H1 (cell line): ENCODE measurements around the gene CETN1. TPM values are rescaled to one million over a fixed set of nuclear protein-coding genes. Genes with fewer than 3 reads are reported as not detected.

Experiments
- CTCF ChIA-PET: fragments of 300-600 bp; sonication (Branson Sonifier 250); formaldehyde crosslinking; loops from one replicate; lab custom pipeline; 2021; ENCODE audit not compliant: partially characterized antibody; lab: Charles Lee
- POLR2A ChIA-PET: fragments of 300-600 bp; sonication (Branson Sonifier 250); formaldehyde crosslinking; loops from one replicate; lab custom pipeline; 2021; ENCODE audit warnings: inconsistent platforms; ENCODE audit not compliant: partially characterized antibody; lab: Charles Lee
- DNase-seq, 2 experiments: peaks; one replicate each; pipeline versions ENCODE4 v3.0.0 to v3.0.0-alpha.2; 2010 to 2022; ENCODE audit warnings: low spot score in 2 of 2, low read depth in 1 of 2, mixed read lengths in 1 of 2
- FAIRE-seq: peaks from 2 replicates; lab custom pipeline; 2011; peaks lifted over from hg19 to GRCh38; lab: Jason Lieb, UNC
- H2AFZ ChIP-seq: 2 replicates; pipeline ENCODE4 v1.8.1; 2012; ENCODE audit warnings: low read length, inconsistent platforms
- H2AK5ac ChIP-seq: 2 replicates; pipeline ENCODE4 v1.6.1; 2013; ENCODE audit warnings: low read depth, low read length
- H2BK120ac ChIP-seq: replicated peaks from 2 replicates; pipeline ENCODE3; 2013; ENCODE audit warnings: low read depth, low read length, inconsistent platforms
- H2BK12ac ChIP-seq: 2 replicates; pipeline ENCODE4 v1.6.1; 2013; ENCODE audit warnings: low read depth, low read length
- H2BK15ac ChIP-seq: 2 replicates; pipeline ENCODE4 v1.6.1; 2013; ENCODE audit warnings: low read length
- H2BK20ac ChIP-seq: 2 replicates; pipeline ENCODE4 v1.6.1; 2013; ENCODE audit warnings: low read length
- H2BK5ac ChIP-seq: 2 replicates; pipeline ENCODE4 v1.6.1; 2013; ENCODE audit warnings: low read depth, low read length
- H3K14ac ChIP-seq: 2 replicates; pipeline ENCODE4 v1.6.1; 2013; ENCODE audit warnings: inconsistent platforms; ENCODE audit not compliant: insufficient read length
- H3K18ac ChIP-seq: 2 replicates; pipeline ENCODE4 v1.6.1; 2013; ENCODE audit warnings: low read length; ENCODE audit errors: extremely low read depth
- H3K23ac ChIP-seq: 2 replicates; pipeline ENCODE4 v1.6.1; 2013; ENCODE audit warnings: inconsistent platforms; ENCODE audit not compliant: insufficient read length
- H3K23me2 ChIP-seq: 2 replicates; pipeline ENCODE4 v1.6.1; 2013; ENCODE audit warnings: low read depth, low read length
- H3K27ac ChIP-seq: 2 replicates; pipeline ENCODE4 v1.6.1; 2011; ENCODE audit warnings: low read depth, low read length, inconsistent platforms
- H3K27me3 ChIP-seq, 4 experiments: replicated peaks in 1 of 4; 1 replicate in 1 of 4; 2 replicates in 3 of 4; pipeline versions ENCODE4 v1.6.1 to v1.8.1; 2011 to 2013; ENCODE audit warnings: low read length in 3 of 4, mild to moderate bottlenecking in 3 of 4, inconsistent platforms in 2 of 4, mixed read lengths in 2 of 4, moderate library complexity in 1 of 4; ENCODE audit not compliant: control insufficient read depth in 3 of 4, insufficient read depth in 3 of 4; ENCODE audit errors: extremely low read depth in 1 of 4
- H3K36me3 ChIP-seq, 4 experiments: 2 replicates each; pipeline versions ENCODE4 v1.6.1 to v1.8.1; 2011 to 2013; ENCODE audit warnings: mild to moderate bottlenecking in 4 of 4, low read length in 3 of 4, moderate library complexity in 2 of 4, control low read depth in 1 of 4, inconsistent platforms in 1 of 4; ENCODE audit not compliant: insufficient read depth in 4 of 4, control insufficient read depth in 2 of 4
- H3K4ac ChIP-seq: replicated peaks from 2 replicates; pipeline ENCODE3; 2013; ENCODE audit warnings: low read length, low read depth, mixed read lengths, inconsistent platforms; ENCODE audit not compliant: insufficient read length
- H3K4me1 ChIP-seq, 4 experiments: replicated peaks in 1 of 4; 1 replicate in 1 of 4; 2 replicates in 3 of 4; pipeline versions ENCODE4 v1.6.1 to v1.8.1; 2011 to 2013; ENCODE audit warnings: low read length in 3 of 4, inconsistent platforms in 2 of 4, mixed read lengths in 1 of 4; ENCODE audit not compliant: insufficient read depth in 4 of 4, control insufficient read depth in 3 of 4
- H3K4me2 ChIP-seq, 2 experiments: 2 replicates each; pipeline versions ENCODE4 v1.6.1 to v1.8.1; 2011 to 2013; ENCODE audit warnings: low read depth in 2 of 2, low read length in 2 of 2, control low read depth in 1 of 2, inconsistent platforms in 1 of 2, mild to moderate bottlenecking in 1 of 2; ENCODE audit not compliant: insufficient read depth in 1 of 2
- H3K4me3 ChIP-seq, 4 experiments: fragments of 200-600, 300-600 bp in 1 of 4; sonication (generic), shearing (Covaris generic), sonication (Bioruptor Twin) in 1 of 4; 2 replicates each; pipeline versions ENCODE4 v1.5.1 to v1.8.1; 2011 to 2016; ENCODE audit warnings: low read length in 4 of 4, low read depth in 3 of 4, control low read depth in 2 of 4, inconsistent platforms in 2 of 4, mild to moderate bottlenecking in 2 of 4, mixed read lengths in 1 of 4, moderate library complexity in 1 of 4; ENCODE audit not compliant: insufficient read depth in 2 of 4; ENCODE audit errors: extremely low read depth in 1 of 4
- H3K56ac ChIP-seq: replicated peaks from 2 replicates; pipeline ENCODE3; 2013; ENCODE audit warnings: low read depth, mild to moderate bottlenecking, mixed read lengths, low read length, inconsistent platforms; ENCODE audit not compliant: insufficient read length
- H3K79me1 ChIP-seq: 2 replicates; pipeline ENCODE4 v1.6.1; 2013; ENCODE audit warnings: low read depth, low read length, control low read depth
- H3K79me2 ChIP-seq, 2 experiments: 2 replicates each; pipeline versions ENCODE4 v1.6.1 to v1.8.1; 2012 to 2013; ENCODE audit warnings: low read length in 2 of 2, mild to moderate bottlenecking in 2 of 2, inconsistent platforms in 1 of 2; ENCODE audit not compliant: insufficient read depth in 2 of 2, control insufficient read depth in 1 of 2
- H3K9ac ChIP-seq, 4 experiments: replicated peaks in 1 of 4; 1 replicate in 1 of 4; 2 replicates in 3 of 4; pipeline versions ENCODE4 v1.6.1 to v1.8.1; 2011 to 2013; ENCODE audit warnings: low read depth in 3 of 4, low read length in 3 of 4, control low read depth in 2 of 4, mild to moderate bottlenecking in 2 of 4, moderate library complexity in 2 of 4, inconsistent platforms in 1 of 4; ENCODE audit errors: extremely low read depth in 1 of 4
- H3K9me3 ChIP-seq, 2 experiments: 2 replicates each; pipeline versions ENCODE4 v1.6.1 to v1.8.1; 2012 to 2013; ENCODE audit warnings: mild to moderate bottlenecking in 2 of 2, moderate library complexity in 2 of 2, control low read depth in 1 of 2, inconsistent platforms in 1 of 2, low read depth in 1 of 2, low read length in 1 of 2, mixed read lengths in 1 of 2; ENCODE audit not compliant: insufficient read depth in 2 of 2
- H4K20me1 ChIP-seq, 2 experiments: replicated peaks in 1 of 2; 2 replicates each; pipeline versions ENCODE3 to v1.8.1; 2011 to 2013; ENCODE audit warnings: inconsistent platforms in 2 of 2, low read length in 2 of 2, mild to moderate bottlenecking in 1 of 2; ENCODE audit not compliant: insufficient read depth in 2 of 2, control insufficient read depth in 1 of 2
- H4K5ac ChIP-seq: 2 replicates; pipeline ENCODE4 v1.6.1; 2013; ENCODE audit warnings: low read length, low read depth, mixed read lengths, inconsistent platforms; ENCODE audit not compliant: insufficient read length
- H4K8ac ChIP-seq: 2 replicates; pipeline ENCODE4 v1.8.0; 2013; ENCODE audit warnings: mild to moderate bottlenecking, moderate library complexity, low read length, inconsistent platforms; ENCODE audit not compliant: insufficient read depth; ENCODE audit errors: extremely low read depth
- H4K91ac ChIP-seq: replicated peaks from 2 replicates; pipeline ENCODE3; 2013; ENCODE audit warnings: low read length, mixed read lengths, inconsistent platforms; ENCODE audit not compliant: insufficient read length
- ATF3 ChIP-seq: IDR thresholded peaks from 2 replicates; pipeline ENCODE4 v1.6.1; 2011; ENCODE audit warnings: low read depth, mild to moderate bottlenecking, low read length; ENCODE audit not compliant: insufficient read depth
- BACH1 ChIP-seq: IDR thresholded peaks from 2 replicates; pipeline ENCODE4 v1.6.1; 2012; ENCODE audit warnings: low read length, improper control_type of control experiment
- CHD1 ChIP-seq: IDR thresholded peaks from 2 replicates; pipeline ENCODE4 v1.6.1; 2012; ENCODE audit warnings: low read depth, low read length, improper control_type of control experiment
- CHD2 ChIP-seq: IDR thresholded peaks from 2 replicates; pipeline ENCODE4 v1.6.1; 2012; ENCODE audit warnings: low read length, improper control_type of control experiment
- EZH2 ChIP-seq: fragments of 200-600 bp; sonication (generic); IDR thresholded peaks from 2 replicates; pipeline ENCODE4 v1.7.1; 2012; ENCODE audit warnings: low read depth, mild to moderate bottlenecking, moderate library complexity, low read length, inconsistent platforms; ENCODE audit not compliant: severe bottlenecking
- JUN ChIP-seq: IDR thresholded peaks from 2 replicates; pipeline ENCODE4 v1.6.1; 2011; ENCODE audit warnings: low read depth, mild to moderate bottlenecking, improper control_type of control experiment, low read length
- KDM4A ChIP-seq: IDR thresholded peaks from one replicate; pipeline ENCODE4 v1.7.1; 2012; ENCODE audit warnings: low read depth, mild to moderate bottlenecking, moderate library complexity, low read length, inconsistent platforms; ENCODE audit not compliant: severe bottlenecking
- NRF1 ChIP-seq: IDR thresholded peaks from 2 replicates; pipeline ENCODE4 v1.6.1; 2011; ENCODE audit warnings: mild to moderate bottlenecking, low read depth, low read length, improper control_type of control experiment
- SAP30 ChIP-seq: fragments of 300-600 bp; sonication (generic); IDR thresholded peaks from 2 replicates; pipeline ENCODE4 v1.7.1; 2012; ENCODE audit warnings: low read length, moderate library complexity, mild to moderate bottlenecking, inconsistent platforms; ENCODE audit not compliant: insufficient read depth, insufficient replicate concordance
- SP2 ChIP-seq: IDR thresholded peaks from 2 replicates; pipeline ENCODE4 v1.6.1; 2012; ENCODE audit warnings: mild to moderate bottlenecking, low read length, inconsistent platforms
- SRF ChIP-seq: IDR thresholded peaks from 2 replicates; pipeline ENCODE4 v1.6.1; 2011; ENCODE audit warnings: mild to moderate bottlenecking, low read depth, low read length, moderate library complexity
- TAF1 ChIP-seq: IDR thresholded peaks from 2 replicates; pipeline ENCODE4 v1.6.1; 2011; ENCODE audit warnings: mild to moderate bottlenecking, low read depth, low read length
- TAF7 ChIP-seq: optimal IDR thresholded peaks from 2 replicates; pipeline ENCODE3; 2011; ENCODE audit warnings: low read depth, mild to moderate bottlenecking, inconsistent platforms, low read length, moderate library complexity, borderline replicate concordance
- TBP ChIP-seq: IDR thresholded peaks from 2 replicates; pipeline ENCODE4 v1.6.1; 2011; ENCODE audit warnings: low read depth, low read length, improper control_type of control experiment
- TCF12 ChIP-seq: IDR thresholded peaks from 2 replicates; pipeline ENCODE4 v1.6.1; 2011; ENCODE audit warnings: low read depth, mild to moderate bottlenecking, low read length
- WGBS, 2 experiments: shearing (Covaris generic) in 1 of 2; methylation state at CpG; one replicate each; pipeline versions ENCODE4 v1.1.6 to v1.1.7; 2013 to 2015; ENCODE audit warnings: low lambda C conversion rate in 2 of 2, mixed read lengths in 2 of 2, inconsistent platforms in 1 of 2, low coverage in 1 of 2, missing lambda C conversion rate in 1 of 2; ENCODE audit not compliant: insufficient replicate concordance in 2 of 2, insufficient coverage in 1 of 2, insufficient read length in 1 of 2; ENCODE audit errors: extremely low coverage in 1 of 2, missing lambda C conversion rate in 1 of 2; 5-methylcytosine and 5-hydroxymethylcytosine counted together
- polyA plus RNA-seq, 7 experiments: library from polyadenylated mRNA; depleted of rRNA in 3 of 7; stranded (reverse) in 5 of 7; unstranded in 2 of 7; fragments of >200 nt in 5 of 7; fragments of 200-250 nt in 2 of 7; gene quantifications; 1 replicate in 5 of 7; 2 replicates in 1 of 7; 4 replicates in 1 of 7; pipeline versions ENCODE4 v1.2.1 to v1.2.3, GENCODE V29; 2011 to 2013; ENCODE audit warnings: missing spikeins in 2 of 7, mixed read lengths in 2 of 7
- total RNA-seq: library from RNA; stranded (reverse); fragmentation: NEBNext Ultra II Directional; extraction: Animal tissue kit (Norgen Biotek cat#: 25700); gene quantifications from 2 replicates; pipeline ENCODE4 v1.2.1, GENCODE V29; 2021

Gene CETN1
- total and polyA plus RNA-seq, 2 of the 8 experiments (the other 6 are each of a cell fraction or from before 2014, with no cell fraction given) = not detected

GRCh38 chr18:612156-612555 lies 32.0 kb downstream of the CETN1 start:
- Histone ChIP-seq H2AK5ac (no peak overlapping the region), H3K27ac (no peak overlapping the region), H3K36me3 (no peaks in the 10 kb centered on the region), H3K14ac (no peak overlapping the region), H2BK15ac (no peak overlapping the region), H3K79me2 (no peaks in the 10 kb centered on the region), H3K9ac (no peak overlapping the region), H3K56ac (no peak overlapping the region), H3K4me1 (no peaks in the 10 kb centered on the region), H3K9me3 (no peaks in the 10 kb centered on the region), H4K8ac (no peak overlapping the region), H3K23ac (no peak overlapping the region), H2BK5ac (no peak overlapping the region), H2AFZ (no peak overlapping the region), H3K23me2 (no peaks in the 10 kb centered on the region; the same call in 1 of the 2 replicates), H3K18ac (no peak overlapping the region), H4K5ac (no peak overlapping the region), H2BK20ac (no peak overlapping the region), H3K27me3 (no peaks in the 10 kb centered on the region), H2BK120ac (no peak overlapping the region), H4K20me1 (no peaks in the 10 kb centered on the region), H4K91ac (no peak overlapping the region), H3K4me2 (no peak overlapping the region), H2BK12ac (no peak overlapping the region), H3K4me3 (no peak overlapping the region), H3K4ac (no peak overlapping the region), H3K79me1 (no peaks in the 10 kb centered on the region)
- CTCF ChIA-PET = interaction anchor here (0.9 kb wide), 1 partner anchor 28 kb away, joined by 4 read pairs; no protein-coding TSS in a partner anchor
- DNase-seq (no peak), FAIRE-seq (no peak)
- POLR2A ChIA-PET = no interaction called here
- WGBS, 2 experiments = 92% methylated on average over 7 of the region's 7 CpGs; no CpG with 5 or more reads in 1 of the 2 experiments
- no peak for TF ChIP-seq EZH2
- TF ChIP-seq CHD1 = no peak
- no peak for TF ChIP-seq TAF7
- no peak for TF ChIP-seq SP2
- TF ChIP-seq CHD2 = no peak
- TF ChIP-seq TAF1 = no peak
- no peak for TF ChIP-seq TBP
- no peak for TF ChIP-seq BACH1
- TF ChIP-seq JUN = no peak
- no peak for TF ChIP-seq SAP30
- no peak for TF ChIP-seq SRF
- no peak for TF ChIP-seq TCF12
- TF ChIP-seq NRF1 = no peak
- TF ChIP-seq KDM4A = no peak
- no peak for TF ChIP-seq ATF3
